ENCODE measurements around the gene DENND1B. TPM values are rescaled to one million over a fixed set of nuclear protein-coding genes. Genes with fewer than 3 reads are reported as not detected.

The DENND1B gene
- total RNA-seq, 1 donor from 2014 or later = 7.5 TPM

- H3K4me3 ChIP-seq (ENCODE audit: low read depth, low read length) = no peak overlapping the region
- H3K36me3 ChIP-seq (ENCODE audit: control insufficient read depth, insufficient read depth, low read length) = no peaks in the 10 kb centered on the region
- TF ChIP-seq CTCF (IDR thresholded peaks at IDR 0.05; ENCODE audit: insufficient read depth, low read length, poor library complexity, severe bottlenecking) = no peak
- no peak for DNase-seq (ENCODE audit: low read depth)
- no peaks in the 10 kb centered on the region for H3K27me3 ChIP-seq (ENCODE audit: control insufficient read depth, insufficient read depth, low read length)
These were observed 29.4 kb downstream of the DENND1B start for GRCh38 chr1:197745911-197746310.

DNA sequence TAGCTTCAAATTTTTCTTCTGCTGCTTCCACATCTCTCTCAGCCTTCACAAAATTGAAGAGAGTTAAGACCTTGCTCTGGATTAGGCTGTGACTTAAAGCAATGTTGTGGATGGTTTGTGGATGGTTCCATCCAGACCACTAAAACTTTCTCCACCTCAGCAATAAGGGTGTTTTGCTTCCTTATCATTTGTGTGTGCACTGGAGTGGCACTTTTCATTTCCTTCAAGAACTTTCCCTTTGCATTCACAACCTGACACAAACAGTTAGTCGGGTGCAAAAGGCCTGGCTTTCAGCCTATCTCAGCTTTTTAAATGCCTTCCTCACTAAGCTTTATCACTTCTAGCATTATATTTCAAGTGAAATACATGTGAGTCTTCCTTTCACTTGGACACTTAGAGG lies 30.3 kb downstream of the DENND1B start:
- DNase-seq (ENCODE audit: low read depth) = no peak
- H3K4me3 ChIP-seq (ENCODE audit: low read depth, low read length) = no peak overlapping the region
- TF ChIP-seq CTCF (IDR thresholded peaks at IDR 0.05; ENCODE audit: insufficient read depth, low read length, poor library complexity, severe bottlenecking) = no peak
- H3K27me3 ChIP-seq (ENCODE audit: control insufficient read depth, insufficient read depth, low read length) = no peaks in the 10 kb centered on the region
- H3K36me3 ChIP-seq (ENCODE audit: control insufficient read depth, insufficient read depth, low read length) = no peaks in the 10 kb centered on the region

GRCh38 chr1:197743578-197743977 lies 31.7 kb downstream of the DENND1B start:
- DNase-seq (ENCODE audit: low read depth) = no peak
- Histone ChIP-seq H3K36me3 (ENCODE audit: control insufficient read depth, insufficient read depth, low read length) (no peaks in the 10 kb centered on the region), H3K4me3 (ENCODE audit: low read depth, low read length) (no peak overlapping the region), H3K27me3 (ENCODE audit: control insufficient read depth, insufficient read depth, low read length) (no peaks in the 10 kb centered on the region)
- no peak for TF ChIP-seq CTCF (IDR thresholded peaks at IDR 0.05; ENCODE audit: insufficient read depth, low read length, poor library complexity, severe bottlenecking)

DNA sequence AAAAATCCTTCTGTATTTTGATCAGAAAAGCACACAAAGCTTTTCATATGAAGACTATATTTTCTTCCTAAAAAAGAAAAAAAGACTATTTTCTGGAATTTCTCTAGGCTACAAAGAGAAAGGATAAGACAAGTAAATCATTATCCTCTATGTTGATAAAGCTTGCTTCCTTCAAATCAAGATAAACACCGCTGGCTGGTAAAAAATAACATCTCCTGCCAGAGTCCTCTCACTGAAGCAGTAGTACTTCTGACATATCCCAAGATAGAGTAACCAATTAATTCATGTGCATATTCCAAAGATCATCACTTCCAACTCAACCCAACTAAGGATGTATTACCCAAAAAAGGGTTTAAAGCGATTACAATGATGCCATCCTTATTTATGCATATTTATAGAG lies 34.3 kb downstream of the DENND1B start:
- no peaks in the 10 kb centered on the region for H3K27me3 ChIP-seq (ENCODE audit: control insufficient read depth, insufficient read depth, low read length)
- H3K36me3 ChIP-seq (ENCODE audit: control insufficient read depth, insufficient read depth, low read length) = no peaks in the 10 kb centered on the region
- no peak overlapping the region for H3K4me3 ChIP-seq (ENCODE audit: low read depth, low read length)
- TF ChIP-seq CTCF (IDR thresholded peaks at IDR 0.05; ENCODE audit: insufficient read depth, low read length, poor library complexity, severe bottlenecking) = no peak
- no peak for DNase-seq (ENCODE audit: low read depth)

- no peak overlapping the region for H3K4me3 ChIP-seq (ENCODE audit: low read depth, low read length)
- no peak for DNase-seq (ENCODE audit: low read depth)
- H3K36me3 ChIP-seq (ENCODE audit: control insufficient read depth, insufficient read depth, low read length) = no peaks in the 10 kb centered on the region
- H3K27me3 ChIP-seq (ENCODE audit: control insufficient read depth, insufficient read depth, low read length) = no peaks in the 10 kb centered on the region
- no peak for TF ChIP-seq CTCF (IDR thresholded peaks at IDR 0.05; ENCODE audit: insufficient read depth, low read length, poor library complexity, severe bottlenecking)
These were observed 36.4 kb downstream of the DENND1B start for GRCh38 chr1:197738927-197739326.

DNA sequence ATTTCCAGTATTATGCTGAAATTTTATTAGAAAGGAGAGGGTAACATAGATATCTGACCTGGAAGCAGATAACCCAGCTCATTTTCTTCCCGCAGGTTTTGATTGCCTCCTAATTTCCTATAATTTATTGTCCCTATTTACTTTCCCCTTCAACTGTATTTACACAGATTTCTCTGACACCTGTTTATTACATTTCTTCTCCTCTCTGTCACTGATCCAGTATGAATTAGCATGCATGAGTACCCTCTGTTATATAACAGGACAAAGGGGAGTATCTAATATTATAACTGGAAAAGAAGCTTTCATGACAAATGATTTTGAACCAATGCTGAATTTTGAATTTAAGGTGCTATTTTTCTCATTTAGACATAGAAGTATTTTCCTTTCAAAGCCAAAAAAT lies 37.4 kb downstream of the DENND1B start:
- Histone ChIP-seq H3K27me3 (ENCODE audit: control insufficient read depth, insufficient read depth, low read length) (no peaks in the 10 kb centered on the region), H3K4me3 (ENCODE audit: low read depth, low read length) (no peak overlapping the region), H3K36me3 (ENCODE audit: control insufficient read depth, insufficient read depth, low read length) (no peaks in the 10 kb centered on the region)
- no peak for TF ChIP-seq CTCF (IDR thresholded peaks at IDR 0.05; ENCODE audit: insufficient read depth, low read length, poor library complexity, severe bottlenecking)
- no peak for DNase-seq (ENCODE audit: low read depth)
